Cerebellar cortex (tissue), 1 donor: ENCODE measurements around the gene AXIN1.
"Not testable (repeated sequence)": the region's sequence is repeated elsewhere in the genome, so short reads cannot be mapped to it uniquely, and the experiment has no call there.

Experiments
- DNase-seq: peaks from one replicate; pipeline ENCODE4 v3.0.0-alpha.2; 2015; ENCODE audit warnings: low spot score

The AXIN1 gene

GRCh38 chr16:381012-381788, 28.7 kb upstream of the AXIN1 start:
- DNase-seq, result no peak

DNA sequence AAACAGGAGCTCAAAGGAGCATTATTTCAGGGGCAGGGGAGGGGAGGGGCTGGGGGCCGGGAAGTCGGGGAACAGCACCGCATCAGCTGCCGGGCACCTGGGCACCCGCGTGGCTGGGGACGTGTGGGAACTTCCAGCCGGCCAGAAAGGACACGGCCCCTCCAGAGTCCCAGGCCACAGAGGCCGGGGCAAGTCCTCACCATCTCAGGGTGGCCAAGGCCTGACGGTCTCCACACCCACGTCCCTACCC, 28.2 kb upstream of the AXIN1 start:
- no peak for DNase-seq

DNA sequence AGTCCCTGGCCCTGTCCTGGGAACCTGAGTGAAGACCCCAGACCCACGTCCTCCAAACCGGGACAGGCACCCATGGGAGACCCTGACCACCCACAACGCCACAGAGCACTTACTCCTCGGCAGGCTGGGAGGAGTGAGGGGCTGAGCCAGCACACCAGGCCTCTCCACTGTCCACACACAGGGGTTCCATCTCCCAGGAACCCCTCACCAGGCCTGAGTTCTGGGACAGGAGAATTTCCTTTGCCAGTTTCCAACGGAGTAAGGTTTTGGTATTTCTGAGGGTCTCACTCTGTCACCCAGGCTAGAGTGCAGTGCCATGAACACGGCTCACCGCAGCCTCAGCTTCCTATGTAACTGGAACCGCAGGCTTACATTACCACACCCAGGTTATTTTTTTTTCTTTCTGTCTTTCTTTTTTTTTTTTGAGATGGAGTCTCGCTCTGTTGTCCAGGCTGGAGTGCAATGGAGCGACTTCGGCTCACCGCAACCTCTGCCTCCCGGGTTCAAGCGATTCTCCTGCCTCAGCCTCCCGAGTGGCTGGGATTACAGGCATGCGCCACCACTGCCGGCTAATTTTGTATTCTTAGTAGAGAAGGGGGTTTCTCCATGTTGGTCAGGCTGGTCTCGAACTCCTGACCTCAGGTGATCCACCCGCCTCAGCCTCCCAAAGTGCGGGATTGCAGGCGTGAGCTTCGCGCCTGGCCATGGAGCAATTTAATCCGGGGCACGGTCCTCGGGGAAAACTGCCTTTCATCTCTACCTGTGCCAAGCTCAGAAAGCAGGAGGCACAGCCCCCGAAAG, 27.6 kb upstream of the AXIN1 start:
- no peak for DNase-seq

GRCh38 chr16:379183-379960, 26.8 kb upstream of the AXIN1 start:
- peak; percentile 88 for DNase-seq

GRCh38 chr16:378821-379182, 26.3 kb upstream of the AXIN1 start:
- DNase-seq, result no peak

DNA sequence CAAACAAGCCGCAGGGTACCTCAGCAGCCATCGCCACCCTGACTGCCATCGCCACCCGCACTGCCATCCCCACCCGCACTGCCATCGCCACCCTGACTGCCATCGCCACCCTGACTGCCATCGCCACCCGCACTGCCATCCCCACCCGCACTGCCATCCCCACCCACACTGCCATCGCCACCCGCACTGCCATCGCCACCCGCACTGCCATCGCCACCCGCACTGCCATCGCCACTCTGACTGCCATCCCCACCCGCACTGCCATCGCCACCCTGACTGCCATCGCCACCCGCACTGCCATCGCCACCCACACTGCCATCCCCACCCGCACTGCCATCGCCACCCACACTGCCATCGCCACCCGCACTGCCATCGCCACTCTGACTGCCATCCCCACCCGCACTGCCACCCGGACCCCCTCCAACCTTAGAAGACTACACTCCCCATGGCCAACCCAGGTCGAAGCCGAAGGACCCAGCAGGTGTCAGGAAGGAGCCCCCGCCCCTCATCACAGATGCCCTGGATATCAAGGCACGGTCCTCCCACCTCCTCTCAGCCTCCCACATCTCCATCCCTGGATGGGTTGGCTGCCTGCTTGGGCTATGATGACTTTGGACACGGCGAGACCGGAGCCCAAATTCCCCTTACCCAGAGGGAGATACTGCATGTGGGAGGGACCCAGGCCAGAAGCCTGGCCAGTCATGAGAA, 25.7 kb upstream of the AXIN1 start:
- DNase-seq, result not testable (repeated sequence)

- DNase-seq, result no peak
Measured at GRCh38 chr16:377419-377951, 25.0 kb upstream of the AXIN1 start.

GRCh38 chr16:376817-377418, 24.4 kb upstream of the AXIN1 start:
- no peak for DNase-seq

DNA sequence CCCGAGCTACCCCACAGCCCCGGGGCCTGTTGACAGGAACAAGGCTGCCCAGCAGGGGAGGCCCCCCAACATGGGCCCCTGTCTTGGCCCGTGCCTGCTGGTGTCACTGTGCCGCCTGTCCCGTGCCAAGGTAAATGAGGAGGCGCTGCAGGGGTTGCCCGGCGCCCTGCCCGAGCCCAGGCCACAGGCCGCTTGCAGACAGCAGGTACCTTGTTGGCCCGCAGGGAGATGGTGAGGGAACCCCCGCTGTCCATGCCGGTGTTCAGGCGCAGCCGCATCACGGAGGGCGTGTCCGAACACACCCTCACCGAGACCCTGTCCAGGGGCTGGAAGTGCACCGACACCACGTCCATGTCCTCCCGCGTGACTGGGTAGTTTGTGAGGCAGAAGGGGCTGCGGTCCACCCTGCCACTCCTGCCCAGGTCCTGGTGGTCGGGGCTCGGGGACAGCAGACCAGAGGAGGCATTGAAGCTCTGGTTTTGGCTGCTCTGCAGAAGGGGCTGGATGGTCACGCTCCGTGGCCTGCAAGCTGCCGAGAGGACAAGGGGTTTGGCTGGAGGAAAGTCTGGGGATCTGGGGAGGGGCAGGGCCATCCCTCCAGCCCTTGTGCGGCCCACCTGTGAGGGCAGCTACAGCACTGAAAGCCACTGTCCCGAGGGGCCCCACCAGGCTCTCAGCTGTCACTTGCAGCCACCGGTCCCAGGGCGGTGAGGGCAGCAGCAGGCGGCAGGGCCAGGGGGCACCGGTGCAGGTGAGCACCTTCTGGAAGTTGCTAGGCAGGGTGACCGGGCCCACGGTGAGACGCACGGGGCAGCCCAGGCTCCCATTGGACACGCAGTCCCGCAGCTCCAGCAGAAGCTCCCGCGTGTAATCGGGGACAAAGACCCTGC, 23.6 kb upstream of the AXIN1 start:
- DNase-seq, result no peak

- no peak for DNase-seq
Measured at GRCh38 chr16:375212-375611, 22.7 kb upstream of the AXIN1 start.

GRCh38 chr16:374616-374926, 22.0 kb upstream of the AXIN1 start:
- DNase-seq, result no peak

DNA sequence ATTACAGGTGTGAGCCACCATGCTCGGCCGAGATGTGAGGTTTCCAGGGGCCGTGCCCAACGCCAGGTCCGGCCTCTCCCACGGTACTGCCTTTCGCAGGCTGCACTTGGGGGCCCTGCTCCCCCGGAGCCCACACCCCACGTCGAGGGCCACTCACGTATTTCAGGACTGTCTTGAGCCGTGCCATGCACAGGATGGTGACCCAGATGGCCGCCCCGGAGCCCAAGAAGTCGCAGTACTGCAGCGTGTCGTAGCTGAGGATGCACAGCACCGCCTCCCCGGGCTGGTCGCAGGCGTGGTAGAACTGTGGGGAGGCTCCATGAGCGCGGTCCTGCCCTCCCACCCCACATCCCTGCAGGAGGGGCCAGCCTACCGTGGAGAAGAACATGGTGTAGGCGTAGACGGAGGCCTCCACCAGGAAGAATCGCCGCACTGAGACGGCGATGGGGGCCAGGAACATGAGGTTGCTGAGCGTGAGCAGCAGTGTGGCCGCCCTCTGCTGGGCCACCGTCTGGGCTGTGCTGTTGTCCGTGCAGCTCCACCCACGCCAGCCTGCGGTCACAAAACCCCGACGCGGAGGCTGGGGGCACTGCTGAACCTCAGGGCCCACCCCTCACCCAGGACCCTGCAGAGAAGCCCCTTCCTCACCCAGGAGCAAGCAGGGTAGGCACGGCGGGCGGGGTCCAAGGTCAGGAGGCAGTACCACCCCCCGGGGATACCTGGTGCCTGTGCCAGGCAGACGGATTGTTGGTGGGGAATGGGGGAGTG, 21.5 kb upstream of the AXIN1 start:
- DNase-seq, result no peak

- no peak for DNase-seq
Measured at GRCh38 chr16:373020-373598, 20.6 kb upstream of the AXIN1 start.

DNA sequence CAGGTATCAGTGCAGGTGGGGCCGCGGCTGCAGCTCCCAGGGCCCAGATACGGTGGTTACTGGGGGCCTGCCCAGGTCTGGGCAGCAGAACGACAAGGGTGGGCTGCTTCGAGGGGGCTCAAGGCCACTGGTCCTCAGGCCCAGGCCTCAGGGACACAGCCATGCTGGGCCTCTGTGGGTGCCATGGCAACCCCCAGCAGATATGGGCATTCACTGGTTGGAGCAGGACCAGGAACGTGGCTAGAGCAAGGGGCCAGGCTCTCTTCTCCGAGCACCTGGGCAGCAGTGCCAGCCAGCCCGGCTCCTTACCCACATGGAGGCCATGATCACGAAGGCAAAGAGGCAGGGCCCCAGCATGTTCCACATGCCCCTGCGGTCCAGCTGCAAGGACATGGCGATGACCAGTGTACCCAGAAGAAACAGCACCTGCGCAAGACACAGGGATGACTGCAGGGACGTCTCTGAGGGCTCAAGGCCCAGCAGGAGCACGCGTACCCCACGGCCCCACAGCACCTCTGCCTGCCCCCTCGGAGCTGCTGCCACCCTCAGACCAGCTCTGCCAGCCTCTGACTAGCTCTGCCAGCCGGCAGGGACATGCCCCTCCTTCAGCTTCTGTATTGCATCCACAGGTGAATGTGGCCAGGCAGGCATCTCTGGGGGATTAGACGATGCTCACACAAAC, 19.9 kb upstream of the AXIN1 start:
- DNase-seq, result no peak

- no peak for DNase-seq
Measured at GRCh38 chr16:371515-372301, 19.2 kb upstream of the AXIN1 start.

- no peak for DNase-seq
Measured at GRCh38 chr16:370979-371514, 18.5 kb upstream of the AXIN1 start.

DNA sequence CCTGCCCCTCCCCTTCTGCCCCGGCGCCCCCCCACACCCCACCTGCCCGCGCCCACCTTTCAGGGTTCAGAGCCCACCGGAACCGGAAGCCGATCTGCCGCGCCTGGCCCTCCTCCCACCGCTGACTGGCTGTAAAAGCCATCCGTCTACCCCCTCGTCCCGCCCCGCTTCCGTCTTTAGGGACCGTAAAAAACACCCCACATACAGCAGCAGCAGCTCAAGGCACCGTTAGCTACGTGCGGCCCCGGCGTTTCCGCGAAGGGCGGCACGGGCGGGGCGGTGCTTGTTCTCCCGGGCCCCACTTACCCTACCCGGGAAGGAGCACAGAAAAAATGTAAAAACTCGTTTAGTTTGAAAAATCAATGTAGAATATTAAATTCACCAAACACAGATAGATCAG, 17.9 kb upstream of the AXIN1 start, which contains the start of gene MRPL28:
Gene MRPL28, minus strand, starts transcription at position 96 of the 400 bp plus-strand sequence. CDS start 320 bp downstream, outside the sequence.
- peak; percentile 97 for DNase-seq
